T-helper 1 cell treated with Interleukin-12 subunit alpha and Interleukin-12 subunit beta and Interleukin-4 antibody, amounts not matched to agents 30 ng/mL and 1 ng/mL, for 36 hours (primary cell): ENCODE data around the gene MTRF1L. TPM values are rescaled to one million over a fixed set of nuclear protein-coding genes. Genes with fewer than 3 reads are reported as not detected.

Experiments used
- intact Hi-C: fragments of 100-400 bp; cut with micrococcal nuclease; formaldehyde crosslinking; loops from one replicate; pipeline ENCODE4 v1.15.1; 2024
- total RNA-seq: library from RNA; stranded (reverse); gene quantifications from 2 replicates; pipeline ENCODE4 v1.2.3, GENCODE V29; 2022

MTRF1L gene
- total RNA-seq, 1 donor from 2014 or later: 20.5 TPM

DNA sequence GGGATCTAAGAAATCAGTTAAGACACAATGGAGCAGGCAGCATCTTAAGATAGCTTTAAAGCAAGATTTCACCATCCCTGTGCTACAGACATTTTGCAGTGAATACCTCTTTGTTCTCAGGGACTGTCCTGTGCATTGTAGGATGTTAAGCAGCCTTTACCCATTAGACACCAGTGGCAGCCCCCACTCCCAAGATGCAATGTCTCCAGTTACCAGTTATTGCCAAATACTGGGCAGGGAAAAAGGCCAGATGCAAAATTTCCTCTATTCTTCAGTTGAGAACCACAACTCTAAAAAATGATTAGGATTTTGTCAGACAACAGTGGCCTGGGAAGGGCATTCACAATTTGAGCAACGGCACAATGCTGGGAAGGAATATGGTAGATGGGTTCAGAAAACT, 25.8 kb downstream of the MTRF1L start:
- intact Hi-C loops: no loop called here

DNA sequence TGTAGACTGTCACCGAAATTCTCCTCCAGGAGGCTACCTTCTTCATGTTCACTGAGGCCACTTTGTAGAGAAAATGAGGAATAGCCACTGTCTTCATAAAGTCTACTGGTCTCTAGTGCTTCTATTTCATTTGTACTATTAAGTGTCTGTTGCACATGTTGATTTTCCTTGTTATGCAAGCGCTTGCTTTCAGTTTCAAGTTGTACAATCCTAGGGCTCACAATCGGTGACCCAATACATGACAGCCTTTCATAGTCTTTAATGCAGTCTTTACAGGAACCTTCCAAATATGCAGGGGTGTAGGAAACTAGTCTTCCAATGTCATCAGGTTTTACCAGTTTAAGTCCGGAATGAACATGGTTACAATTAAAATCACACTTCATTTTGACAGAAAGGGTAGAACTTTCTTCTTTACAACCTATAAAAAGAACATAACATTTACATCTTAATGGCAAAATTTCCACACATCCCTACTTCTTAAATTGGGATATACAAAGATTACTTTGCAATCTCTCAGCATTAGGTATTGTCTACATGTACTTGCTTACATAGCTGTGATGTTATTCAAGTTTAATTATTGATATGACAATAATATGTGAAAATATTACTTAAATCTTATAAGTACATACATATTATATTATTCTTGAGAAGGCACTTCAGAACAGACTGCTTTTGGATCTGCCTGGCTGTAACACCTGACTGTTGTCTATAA, 27.1 kb downstream of the MTRF1L start:
- intact Hi-C loops: no loop called here

DNA sequence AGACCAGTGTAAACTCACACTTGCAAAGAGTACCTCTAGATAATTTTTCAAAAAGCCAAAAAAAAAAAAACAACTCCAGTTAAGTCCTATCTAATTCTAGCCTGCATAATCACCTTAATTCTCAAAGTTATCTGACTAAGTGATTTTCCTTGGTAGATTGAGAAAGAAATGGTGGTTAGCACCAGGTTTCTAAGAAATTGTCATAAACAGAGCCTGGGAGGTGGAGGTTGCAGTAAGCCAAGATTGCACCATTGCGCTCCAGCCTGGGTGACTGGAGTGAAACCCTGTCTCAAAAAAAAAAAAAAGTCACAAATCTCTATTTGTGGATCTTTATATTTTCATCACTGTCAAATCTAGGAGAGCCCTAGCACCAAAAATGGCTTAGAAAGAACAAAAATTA, 28.6 kb downstream of the MTRF1L start:
- intact Hi-C loops: loop anchor here (1.0 to 5.0 kb wide), 2 partner anchors 8 to 33 kb away; no protein-coding TSS in a partner anchor

DNA sequence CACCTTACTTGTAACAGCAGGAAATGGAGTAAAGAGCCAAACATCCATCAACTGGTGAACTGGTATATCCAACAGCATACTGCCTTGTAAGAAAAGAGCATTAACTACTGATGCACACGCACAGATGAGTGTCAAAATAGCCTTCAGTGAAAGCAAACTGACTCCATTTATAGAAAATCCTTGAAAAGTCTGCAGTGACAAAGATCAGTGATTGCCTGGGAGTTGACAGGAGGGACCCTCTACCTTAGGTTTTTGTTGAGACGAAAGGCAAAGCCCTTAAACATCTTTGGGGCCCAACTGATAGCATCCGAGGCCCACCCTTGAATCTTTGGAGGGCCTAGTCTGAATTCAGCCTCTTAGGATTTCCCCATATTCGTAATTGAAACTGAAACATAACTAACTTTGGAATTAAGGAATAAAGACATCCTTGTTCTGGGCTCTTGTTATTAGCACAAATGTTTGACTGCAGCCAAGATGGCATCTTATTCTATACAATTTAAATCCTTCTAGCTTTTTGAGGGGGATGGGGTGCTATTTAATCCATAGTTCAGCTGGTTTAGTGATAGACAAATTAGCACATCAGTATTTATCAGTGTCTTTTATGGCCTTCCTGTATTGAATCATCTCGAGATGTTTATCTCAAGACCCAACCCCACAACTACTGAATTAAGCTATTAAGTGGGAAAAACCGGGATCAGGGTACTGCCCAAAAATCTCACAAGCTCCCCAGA, 32.7 kb downstream of the MTRF1L start:
- intact Hi-C loops: loop anchor here (5.0 kb wide), 1 partner anchor 37 kb away; no protein-coding TSS in a partner anchor

DNA sequence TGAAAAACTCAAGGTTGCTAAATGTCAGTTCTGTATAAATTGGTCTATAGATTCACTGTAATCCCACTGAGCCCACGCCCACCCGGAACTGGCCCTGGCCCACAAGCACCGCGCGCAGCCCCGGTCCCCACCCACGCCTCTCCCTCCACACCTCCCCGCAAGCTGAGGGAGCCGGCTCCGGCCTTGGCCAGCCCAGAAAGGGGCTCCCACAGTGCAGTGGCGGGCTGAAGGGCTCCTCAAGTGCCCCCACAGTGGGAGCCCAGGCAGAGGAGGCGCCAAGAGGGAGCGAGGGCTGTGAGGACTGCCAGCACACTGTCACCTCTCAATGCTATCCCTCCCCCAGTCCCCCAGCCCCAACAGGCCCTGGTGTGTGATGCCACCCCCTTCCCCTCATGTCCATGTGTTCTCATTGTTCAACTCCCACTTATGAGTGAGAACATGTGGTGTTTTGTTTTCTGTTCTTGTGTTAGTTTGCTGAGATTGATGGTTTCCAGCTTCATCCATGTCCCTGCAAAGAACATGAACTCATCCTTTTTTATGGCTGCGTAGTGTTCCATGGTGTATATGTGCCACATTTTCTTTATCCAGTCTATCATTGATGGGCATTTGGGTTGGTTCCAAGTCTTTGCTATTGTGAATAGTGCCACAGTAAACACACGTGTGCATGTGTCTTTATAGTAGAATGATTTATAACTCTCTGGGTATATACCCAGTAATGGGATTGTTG, 36.2 kb downstream of the MTRF1L start:
- intact Hi-C loops: loop anchor here (1.0 kb wide), 1 partner anchor 8 kb away; no protein-coding TSS in a partner anchor

DNA sequence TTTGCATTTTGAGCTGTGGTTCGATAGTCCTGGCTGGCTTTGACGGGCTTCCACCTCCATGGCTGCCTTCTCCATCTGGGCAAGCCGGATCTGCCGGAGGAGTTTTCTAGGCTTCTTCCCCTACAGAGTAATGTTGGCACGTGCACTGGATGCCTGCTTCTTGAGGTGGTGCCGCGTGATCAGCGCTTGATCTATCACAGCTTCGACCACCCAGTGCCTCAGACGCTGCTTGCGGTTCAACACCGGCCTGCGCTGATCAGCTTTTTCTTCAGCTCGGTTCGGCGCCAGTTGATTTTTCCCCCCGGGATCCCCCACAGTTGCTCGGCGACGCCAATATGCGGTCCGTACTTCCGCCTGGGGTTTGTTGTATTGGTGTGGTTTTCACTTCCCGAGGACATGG, 43.2 kb downstream of the MTRF1L start:
- intact Hi-C loops: no loop called here

DNA sequence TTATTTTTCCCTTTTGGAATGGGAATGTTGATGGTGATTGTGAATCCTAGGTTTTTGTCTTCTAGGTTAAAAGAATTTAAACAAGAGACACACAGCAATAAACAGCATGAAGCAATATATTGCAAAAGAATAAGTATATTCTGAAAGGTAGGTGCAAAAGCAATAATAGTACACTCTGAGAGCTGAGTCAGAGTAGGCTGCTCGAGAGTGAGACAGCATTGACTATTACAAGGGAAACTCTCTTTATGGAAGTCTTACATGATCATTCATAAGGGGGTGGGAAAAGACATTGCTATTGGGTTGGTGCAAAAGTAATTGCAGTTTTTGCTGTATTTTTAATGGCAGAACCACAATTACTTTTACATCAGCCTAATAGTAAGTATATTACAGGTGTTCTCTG, 44.7 kb downstream of the MTRF1L start:
- intact Hi-C loops: no loop called here

DNA sequence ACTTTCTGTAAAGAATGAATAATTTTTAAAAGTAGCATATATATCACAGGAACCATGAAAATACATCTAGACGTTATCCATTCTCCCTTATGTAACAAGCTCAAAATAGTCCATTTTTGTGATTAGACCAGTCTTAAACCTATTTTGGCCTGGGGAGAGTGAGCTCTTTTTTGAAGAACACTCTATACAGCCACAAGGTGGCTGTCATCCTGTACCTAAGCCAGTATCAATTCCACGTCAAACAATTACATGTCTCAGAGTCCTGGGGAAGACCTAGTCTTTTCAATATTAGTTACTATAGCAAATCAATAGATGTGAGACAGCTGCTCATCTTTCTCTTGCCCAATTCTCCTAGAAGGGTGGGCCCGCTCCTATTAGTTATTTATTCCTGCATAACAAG, 48.1 kb downstream of the MTRF1L start:
- intact Hi-C loops: loop anchor here (1.0 kb wide), 1 partner anchor 70 kb away; no protein-coding TSS in a partner anchor

DNA sequence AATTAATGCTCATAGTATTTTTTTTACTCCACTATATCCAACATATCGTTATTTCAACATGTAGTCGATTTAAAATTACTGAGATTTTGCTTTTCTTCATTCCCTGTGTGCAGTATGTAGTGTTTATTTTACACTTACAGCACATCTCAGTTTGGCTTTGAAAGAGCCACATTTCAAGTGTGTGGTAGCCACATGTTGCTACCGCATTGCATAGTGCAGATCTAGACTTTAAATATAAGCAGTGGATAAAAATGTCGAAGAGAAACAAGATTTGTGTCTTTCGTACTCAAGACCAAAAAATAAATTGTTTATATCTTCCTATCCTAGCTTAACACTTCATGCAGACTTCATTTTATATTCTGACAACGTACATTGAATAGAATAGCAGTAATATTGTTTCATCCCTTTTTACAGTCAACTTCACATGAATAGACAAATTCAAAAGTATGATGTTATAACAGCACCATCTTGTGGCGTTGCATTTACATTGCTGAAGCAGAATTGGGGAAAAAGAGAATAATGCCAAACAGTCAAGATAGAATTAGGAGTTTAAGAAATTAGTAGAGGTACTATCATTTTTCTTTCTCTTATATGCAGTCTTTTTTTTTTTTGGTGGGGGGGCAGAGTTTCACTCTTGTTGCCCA, 49.5 kb downstream of the MTRF1L start:
- intact Hi-C loops: loop anchor here (1.0 kb wide), 1 partner anchor 89 kb away; no protein-coding TSS in a partner anchor

DNA sequence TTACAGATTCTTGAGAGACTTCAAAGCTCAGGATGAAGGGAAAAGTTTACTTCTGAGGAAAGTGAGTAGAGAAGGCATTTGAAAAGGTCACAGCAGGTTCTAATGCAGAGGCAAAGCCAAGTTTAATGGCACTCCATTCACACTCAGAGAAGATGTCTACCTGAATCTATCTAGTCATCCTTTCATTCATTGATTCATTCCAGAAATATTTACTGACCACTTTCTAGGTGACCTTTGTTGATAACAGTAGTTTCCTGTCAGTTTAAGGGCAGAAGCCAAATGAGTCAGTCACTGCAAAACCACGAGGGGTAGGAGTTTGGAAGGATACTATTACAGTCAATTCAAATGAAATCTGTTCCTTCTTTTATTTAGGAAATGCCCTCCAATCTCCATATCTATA, 50.5 kb downstream of the MTRF1L start:
- intact Hi-C loops: no loop called here

DNA sequence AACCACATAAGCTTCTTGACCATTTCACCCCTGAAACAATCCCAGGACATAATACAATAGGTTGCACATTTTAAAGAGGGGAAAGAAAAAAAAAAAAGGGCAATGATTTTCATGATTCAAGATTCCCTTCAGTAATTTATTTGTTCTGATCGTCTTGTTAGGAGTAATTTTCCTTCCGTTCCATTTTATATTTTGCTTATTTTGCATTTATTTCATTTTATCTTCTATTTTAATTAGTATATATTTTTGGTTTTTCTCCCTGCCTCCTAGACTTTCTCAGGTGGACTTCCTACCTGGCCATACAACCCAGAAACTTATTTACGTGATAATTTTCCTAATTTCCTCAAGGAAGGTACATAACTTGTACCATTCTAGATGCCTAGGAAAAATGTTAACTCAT, 52.3 kb downstream of the MTRF1L start:
- intact Hi-C loops: no loop called here

DNA sequence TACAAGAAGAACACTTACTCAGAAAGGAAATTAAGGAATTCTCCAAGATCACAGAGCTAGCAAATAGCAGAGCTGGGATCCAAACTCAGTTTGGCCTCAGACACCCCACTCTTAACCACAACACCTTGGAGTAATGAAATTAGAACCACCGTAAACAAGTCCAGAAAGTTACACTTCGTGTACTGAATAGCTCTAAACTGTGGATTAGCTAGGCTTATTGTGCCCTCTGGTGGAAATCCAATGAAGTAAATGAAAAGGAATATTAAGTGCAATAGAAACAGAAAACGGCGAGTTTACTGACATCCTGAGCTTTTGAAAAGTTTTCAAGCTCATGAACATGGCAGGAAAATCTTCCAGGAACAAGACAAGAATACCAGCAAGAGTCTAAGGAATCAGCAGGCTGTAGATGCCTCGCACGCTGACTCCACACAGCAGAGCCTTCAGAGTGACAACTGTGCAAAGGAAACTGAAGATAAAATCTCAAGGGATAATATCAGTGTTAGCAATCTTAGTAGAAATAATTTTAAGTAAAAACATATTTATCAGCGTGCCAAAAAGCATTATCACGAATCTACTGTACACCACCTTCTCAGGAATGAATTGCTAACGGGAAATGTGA, 54.2 kb downstream of the MTRF1L start:
- intact Hi-C loops: loop anchor here (1.0 to 2.0 kb wide), 6 partner anchors 51 to 463 kb away; no protein-coding TSS in a partner anchor

DNA sequence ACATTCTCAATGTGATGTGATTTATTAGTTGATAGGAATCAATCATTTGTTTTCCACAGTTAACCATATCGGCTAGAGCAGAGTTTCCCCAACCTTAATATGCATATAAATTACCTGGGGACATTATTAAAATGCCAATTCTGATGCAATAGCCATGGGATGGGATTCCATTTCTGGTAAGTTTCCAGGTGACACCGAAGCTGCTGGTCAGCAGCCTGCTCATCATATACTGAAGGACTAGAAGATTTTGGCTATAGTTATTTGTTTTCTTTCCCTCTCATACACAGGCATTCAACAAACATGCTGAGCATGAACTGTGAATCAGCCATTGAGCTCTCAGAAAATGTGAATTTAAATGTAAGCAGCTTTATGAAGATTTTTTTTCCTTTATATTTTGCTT, 55.5 kb downstream of the MTRF1L start:
- intact Hi-C loops: no loop called here

DNA sequence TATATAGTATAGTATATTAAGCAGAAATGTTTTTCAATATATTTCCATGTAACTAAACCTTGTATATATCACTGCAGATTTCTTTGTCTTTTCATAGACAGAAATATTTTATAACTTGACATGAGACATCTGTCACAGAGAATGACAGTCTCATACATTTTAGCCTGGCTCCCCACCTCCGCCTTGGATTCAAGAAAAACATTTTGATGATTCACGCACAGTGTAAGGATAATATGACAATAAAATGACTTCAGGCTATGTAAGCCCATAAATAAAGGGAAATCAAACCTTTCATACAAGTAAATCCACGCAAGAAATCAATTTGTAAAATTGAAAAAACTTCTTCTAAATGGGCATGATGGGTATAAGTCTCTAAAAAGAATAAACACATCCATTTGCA, 56.0 kb downstream of the MTRF1L start:
- intact Hi-C loops: no loop called here

DNA sequence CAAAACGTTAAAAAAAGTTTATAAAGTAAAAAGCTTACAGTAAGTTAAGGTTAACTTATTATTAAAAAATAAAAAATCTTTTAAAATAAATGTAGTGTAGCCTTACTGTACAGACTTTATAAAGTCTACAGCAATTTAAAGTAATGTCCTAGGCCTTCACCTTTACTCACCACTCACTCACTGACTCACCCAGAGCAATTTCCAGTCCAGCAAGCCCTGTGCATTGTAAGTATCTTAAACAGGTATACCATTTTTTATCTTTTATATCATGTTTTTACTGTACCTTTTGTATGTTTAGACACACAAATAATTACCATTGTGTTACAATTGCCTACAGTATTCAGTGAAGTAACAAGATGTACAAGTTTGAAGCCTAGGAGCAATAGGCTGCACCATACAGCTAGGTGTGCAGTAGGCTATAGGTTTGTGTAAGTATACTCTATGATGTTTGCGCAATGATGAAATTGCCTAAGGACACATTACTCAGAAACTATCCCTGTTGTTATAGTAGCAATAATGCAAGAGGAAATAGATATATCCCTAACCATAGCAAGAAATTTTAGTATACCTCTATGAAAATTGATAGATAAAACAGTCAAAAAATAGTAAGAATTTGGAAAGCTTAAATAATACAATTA, 59.1 kb downstream of the MTRF1L start:
- intact Hi-C loops: no loop called here

DNA sequence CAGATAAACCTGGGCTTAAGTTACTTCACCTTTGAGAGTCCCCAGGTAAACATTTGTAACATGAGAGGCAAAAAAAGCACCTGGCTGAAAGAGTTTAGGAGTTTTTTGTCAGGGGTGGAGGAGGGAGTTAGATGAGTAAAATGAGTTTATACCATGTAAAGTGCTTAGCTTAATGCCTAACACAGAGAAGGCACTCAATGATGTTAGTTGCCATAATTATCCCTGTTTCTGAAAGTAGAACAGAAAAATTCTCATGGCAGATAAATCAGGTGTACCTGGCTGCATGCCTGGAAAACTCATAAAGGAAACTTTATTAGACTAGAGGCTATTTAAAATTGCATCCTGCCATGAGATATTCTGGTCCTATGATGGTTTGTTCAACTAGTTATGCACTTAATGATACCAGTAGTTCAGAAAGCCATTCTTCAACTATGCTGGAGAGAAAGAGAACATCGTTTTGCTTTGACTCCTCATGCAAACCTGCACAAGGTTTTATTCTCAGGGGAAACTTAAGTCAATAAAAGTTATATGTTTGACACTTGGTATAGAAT, 60.1 kb downstream of the MTRF1L start:
- intact Hi-C loops: no loop called here

DNA sequence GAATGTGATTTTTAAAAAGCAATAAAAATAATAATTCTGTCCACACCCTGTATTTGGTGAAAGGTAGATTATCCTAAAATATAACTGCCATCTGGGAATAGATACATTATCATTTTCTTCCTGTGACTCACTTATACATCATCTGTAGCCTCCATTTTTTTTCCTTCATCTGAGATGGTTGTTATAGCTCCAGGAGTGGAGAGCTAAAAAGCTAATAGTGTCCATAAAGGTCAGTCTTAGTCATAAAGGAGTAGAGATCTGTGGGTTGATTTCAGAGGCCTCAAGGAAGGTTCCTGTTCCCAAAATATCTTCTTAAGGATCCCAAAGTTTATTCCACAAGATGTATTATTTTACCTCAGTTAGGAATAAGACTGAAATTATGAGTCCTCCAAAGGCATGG, 60.8 kb downstream of the MTRF1L start:
- intact Hi-C loops: no loop called here
